Kidney epithelial cell (primary cell): ENCODE measurements around the gene ZDHHC12. TPM values are rescaled to one million over a fixed set of nuclear protein-coding genes. Genes with fewer than 3 reads are reported as not detected.

ENCODE experiments used
- DNase-seq: peaks from one replicate; pipeline ENCODE4 v3.0.0-alpha.2; 2010; ENCODE audit warnings: low read depth
- H3K27me3 ChIP-seq: 2 replicates; pipeline ENCODE4 v1.6.0; 2011; ENCODE audit warnings: low read length; ENCODE audit not compliant: control insufficient read depth, insufficient read depth
- H3K36me3 ChIP-seq: 2 replicates; pipeline ENCODE4 v1.5.1; 2011; ENCODE audit warnings: low read length; ENCODE audit not compliant: control insufficient read depth, insufficient read depth
- H3K4me3 ChIP-seq: 2 replicates; pipeline ENCODE4 v1.5.1; 2011; ENCODE audit warnings: low read depth, mild to moderate bottlenecking, control low read depth, low read length
- total RNA-seq: library from RNA; depleted of rRNA; stranded (reverse); fragments of >200 nt; gene quantifications from 2 replicates; pipeline ENCODE4 v1.2.3, GENCODE V29; 2015
- TF ChIP-seq, protein P1 (sequence below): IDR thresholded peaks from 2 replicates; pipeline ENCODE4 v1.5.1; 2011; ENCODE audit warnings: mild to moderate bottlenecking, moderate library complexity, low read length, control low read depth, inconsistent platforms; ENCODE audit not compliant: insufficient read depth, poor library complexity, severe bottlenecking

ZDHHC12 gene
- total RNA-seq, 1 donor from 2014 or later, result 96.3 TPM

DNA sequence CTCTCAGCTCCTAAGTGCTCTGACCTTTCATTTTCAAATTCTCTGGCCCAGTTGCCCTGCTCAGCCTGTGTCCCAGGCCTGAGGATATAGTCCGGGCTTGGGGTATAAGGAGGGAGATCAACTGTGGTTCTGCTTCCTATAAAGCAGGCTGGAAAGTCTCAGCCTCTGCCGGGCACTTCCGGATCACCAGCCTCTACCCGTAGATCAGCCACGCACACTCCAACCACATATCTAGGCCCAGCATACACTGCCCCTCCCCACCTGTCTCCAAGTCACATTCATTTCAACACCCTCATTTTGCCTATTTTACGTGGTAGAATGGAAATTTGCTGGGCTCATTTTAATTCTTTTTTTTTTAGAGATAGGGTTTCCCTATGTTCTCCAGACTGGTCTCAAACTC is 44.7 kb upstream of the ZDHHC12 start:
- Histone ChIP-seq H3K36me3 (no peaks in the 10 kb centered on the region), H3K27me3 (no peaks in the 10 kb centered on the region), H3K4me3 (no peak overlapping the region)
- no peak for DNase-seq
- TF ChIP-seq, protein P1, sequence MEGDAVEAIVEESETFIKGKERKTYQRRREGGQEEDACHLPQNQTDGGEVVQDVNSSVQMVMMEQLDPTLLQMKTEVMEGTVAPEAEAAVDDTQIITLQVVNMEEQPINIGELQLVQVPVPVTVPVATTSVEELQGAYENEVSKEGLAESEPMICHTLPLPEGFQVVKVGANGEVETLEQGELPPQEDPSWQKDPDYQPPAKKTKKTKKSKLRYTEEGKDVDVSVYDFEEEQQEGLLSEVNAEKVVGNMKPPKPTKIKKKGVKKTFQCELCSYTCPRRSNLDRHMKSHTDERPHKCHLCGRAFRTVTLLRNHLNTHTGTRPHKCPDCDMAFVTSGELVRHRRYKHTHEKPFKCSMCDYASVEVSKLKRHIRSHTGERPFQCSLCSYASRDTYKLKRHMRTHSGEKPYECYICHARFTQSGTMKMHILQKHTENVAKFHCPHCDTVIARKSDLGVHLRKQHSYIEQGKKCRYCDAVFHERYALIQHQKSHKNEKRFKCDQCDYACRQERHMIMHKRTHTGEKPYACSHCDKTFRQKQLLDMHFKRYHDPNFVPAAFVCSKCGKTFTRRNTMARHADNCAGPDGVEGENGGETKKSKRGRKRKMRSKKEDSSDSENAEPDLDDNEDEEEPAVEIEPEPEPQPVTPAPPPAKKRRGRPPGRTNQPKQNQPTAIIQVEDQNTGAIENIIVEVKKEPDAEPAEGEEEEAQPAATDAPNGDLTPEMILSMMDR, result no peak

DNA sequence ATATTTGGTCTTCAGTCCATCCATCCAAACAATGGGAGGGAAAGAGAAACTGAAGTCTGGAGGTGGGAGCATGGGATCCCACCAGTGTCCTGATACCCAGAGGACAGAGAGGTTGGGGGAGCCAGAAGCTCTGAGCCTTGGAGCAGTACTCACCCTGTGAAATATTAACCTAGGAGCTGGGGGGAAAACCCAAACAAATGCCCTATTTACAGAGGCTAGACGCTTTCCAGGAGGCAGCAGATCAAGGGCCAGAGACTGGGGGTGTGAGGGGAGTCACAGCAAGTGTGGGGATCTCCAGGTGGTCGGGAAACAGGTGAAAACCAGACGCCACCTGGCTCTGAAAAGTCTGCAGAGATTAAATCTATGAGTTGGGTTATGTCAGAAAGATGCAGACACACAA is 41.6 kb upstream of the ZDHHC12 start:
- Histone ChIP-seq H3K4me3 (no peak overlapping the region), H3K27me3 (no peaks in the 10 kb centered on the region), H3K36me3 (no peaks in the 10 kb centered on the region)
- DNase-seq, result no peak
- TF ChIP-seq, protein P1, result no peak

DNA sequence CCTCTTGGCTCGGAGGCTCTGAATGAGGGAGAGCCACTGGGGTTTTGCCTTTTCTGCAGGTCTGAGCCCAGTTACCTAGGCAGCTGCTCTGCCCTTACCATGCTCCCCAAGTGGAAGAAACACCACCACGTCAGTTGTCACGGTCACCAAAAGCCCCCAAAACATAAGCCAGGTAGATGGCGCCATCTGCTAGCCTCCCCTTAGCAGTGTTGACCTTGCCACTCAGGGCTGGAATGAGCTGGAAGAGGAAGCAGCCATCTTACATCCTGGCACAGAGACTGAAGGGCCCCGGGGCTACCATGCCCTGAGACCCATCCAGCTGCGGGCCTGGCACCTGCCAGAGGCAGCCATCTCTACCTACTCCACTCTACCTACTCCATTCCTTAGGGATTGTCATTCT is 40.4 kb upstream of the ZDHHC12 start:
- DNase-seq, result no peak
- Histone ChIP-seq H3K4me3 (no peak overlapping the region), H3K36me3 (no peaks in the 10 kb centered on the region), H3K27me3 (no peaks in the 10 kb centered on the region)
- TF ChIP-seq, protein P1, result no peak

DNA sequence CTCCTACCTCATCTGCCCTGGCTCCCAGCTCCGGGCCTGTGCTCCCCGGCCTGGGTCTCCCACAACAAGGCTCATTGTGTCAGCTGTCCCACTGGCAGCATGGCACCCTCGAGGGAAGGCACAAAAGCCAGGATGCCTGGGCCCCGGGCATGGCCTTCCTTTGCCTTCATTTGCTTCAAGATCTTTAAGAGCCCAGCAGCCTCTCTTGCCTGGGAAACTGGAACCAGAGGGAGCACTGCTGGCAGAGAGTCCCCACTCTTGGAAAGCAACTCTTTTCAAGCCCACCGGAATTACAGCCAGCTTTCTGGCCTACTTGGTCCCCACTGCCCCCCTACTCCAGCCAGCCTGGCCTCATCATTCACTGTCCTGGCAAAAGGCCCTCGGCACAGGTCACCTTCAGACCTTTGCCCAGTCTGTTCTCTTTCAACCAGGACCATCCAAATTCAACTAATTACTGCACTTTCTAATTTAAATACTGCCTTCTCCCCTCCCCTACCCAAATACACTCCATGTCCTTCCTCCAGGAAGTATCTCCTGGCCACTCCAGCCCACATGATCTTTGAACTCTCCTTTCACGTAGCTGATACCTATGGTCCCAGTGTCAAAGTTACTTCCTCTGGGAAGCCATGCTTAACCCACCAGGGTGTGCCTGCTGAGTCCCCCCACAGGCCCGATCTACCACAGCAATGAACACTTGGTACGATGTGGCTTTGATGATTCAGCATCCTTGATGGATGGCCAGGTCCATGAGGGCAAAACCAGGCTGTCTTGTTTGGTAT is 38.9 kb upstream of the ZDHHC12 start:
- H3K36me3 ChIP-seq, result no peaks in the 10 kb centered on the region
- H3K27me3 ChIP-seq, result no peaks in the 10 kb centered on the region
- TF ChIP-seq, protein P1, result no peak
- no peak overlapping the region for H3K4me3 ChIP-seq
- DNase-seq, result no peak

DNA sequence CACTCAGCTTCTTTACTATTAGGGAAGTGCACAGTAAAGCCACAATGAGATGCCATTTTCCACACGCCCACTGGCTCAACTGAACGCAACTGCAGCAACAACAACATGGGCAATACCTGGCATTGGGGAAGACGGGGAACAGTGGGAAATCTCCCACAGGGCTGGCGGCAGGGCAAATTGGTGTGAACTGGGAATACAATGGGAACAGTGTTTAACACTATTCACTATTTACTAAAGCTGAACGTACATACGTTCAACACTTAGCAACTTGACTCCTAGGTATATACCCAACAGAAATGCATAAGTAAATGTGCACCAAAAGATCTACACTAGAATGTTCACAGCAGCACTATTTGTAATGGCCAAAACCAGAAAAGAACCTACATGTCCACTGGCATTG is 33.7 kb upstream of the ZDHHC12 start:
- TF ChIP-seq, protein P1, result no peak
- Histone ChIP-seq H3K4me3 (no peak overlapping the region), H3K27me3 (no peaks in the 10 kb centered on the region), H3K36me3 (no peaks in the 10 kb centered on the region)
- no peak for DNase-seq

DNA sequence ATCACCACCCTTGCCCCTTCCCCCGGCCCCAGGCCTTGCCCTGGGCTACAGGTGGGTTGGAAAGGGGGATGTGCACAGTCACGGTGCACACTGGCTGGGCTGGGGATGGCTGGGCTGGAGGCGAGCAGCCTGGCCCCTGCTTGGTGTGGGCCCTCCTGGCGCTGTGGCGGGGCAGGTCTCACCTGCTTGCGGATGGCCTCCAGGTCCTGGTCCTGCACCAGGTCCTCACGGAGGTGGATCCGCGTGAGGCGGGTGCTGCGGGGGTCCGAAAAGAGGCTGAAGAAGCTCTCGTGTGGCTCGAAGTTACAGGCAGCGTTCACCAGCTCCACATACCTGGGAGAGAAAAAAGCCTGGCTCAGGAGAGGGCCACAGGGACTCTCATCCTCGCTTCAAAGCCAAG is 29.7 kb upstream of the ZDHHC12 start:
- DNase-seq, result no peak
- H3K36me3 ChIP-seq, result peaks cover 2% of the 10 kb centered on the region
- TF ChIP-seq, protein P1, result no peak
- no peak overlapping the region for H3K4me3 ChIP-seq
- H3K27me3 ChIP-seq, result no peaks in the 10 kb centered on the region
